GM12878 (cell line): Measurements from ENCODE around the gene MLEC. TPM values are rescaled to one million over a fixed set of nuclear protein-coding genes. Genes with fewer than 3 reads are reported as not detected.

ENCODE experiments used
- HDAC6 ChIP-seq: fragments of 200-600 bp; sonication (generic); IDR thresholded peaks from one replicate; pipeline ENCODE4 v1.8.0; 2017; ENCODE audit warnings: antibody characterized with exemption; ENCODE audit not compliant: unreplicated experiment
- KAT2A ChIP-seq: conservative IDR thresholded peaks from 2 replicates; pipeline ENCODE4 v1.6.1; 2011; ENCODE audit warnings: low read depth, low read length; ENCODE audit not compliant: control insufficient read depth
- RAD21 ChIP-seq: IDR thresholded peaks from 2 replicates; pipeline ENCODE4 v1.6.1; 2011; ENCODE audit warnings: mild to moderate bottlenecking, low read depth, low read length, moderate library complexity; ENCODE audit not compliant: insufficient read depth
- RELA ChIP-seq: fragments of 450-650 bp; IDR thresholded peaks from 2 replicates; pipeline ENCODE4 v1.8.0; 2014; ENCODE audit warnings: borderline replicate concordance; ENCODE audit not compliant: partially characterized antibody
- RUNX3 ChIP-seq: IDR thresholded peaks from 2 replicates; pipeline ENCODE4 v1.6.1; 2012; ENCODE audit warnings: low read length, inconsistent platforms
- SIN3A ChIP-seq: IDR thresholded peaks from 2 replicates; pipeline ENCODE4 v1.6.1; 2012; ENCODE audit warnings: low read depth, low read length, improper control_type of control experiment
- SUPT20H ChIP-seq: IDR thresholded peaks from 2 replicates; pipeline ENCODE4 v1.6.1; 2011; ENCODE audit warnings: low read depth, mild to moderate bottlenecking, low read length, moderate library complexity, borderline replicate concordance; ENCODE audit not compliant: control insufficient read depth
- USF1 ChIP-seq: IDR thresholded peaks from 2 replicates; pipeline ENCODE4 v1.6.1; 2011; ENCODE audit warnings: borderline replicate concordance, low read depth, mild to moderate bottlenecking, moderate library complexity, mixed read lengths, low read length; ENCODE audit not compliant: insufficient read depth; ENCODE audit errors: extremely low read length
- ZBTB33 ChIP-seq: fragments of 450-650 bp; IDR thresholded peaks from 2 replicates; pipeline ENCODE4 v1.6.1; 2017; ENCODE audit warnings: mild to moderate bottlenecking
- ZNF207 ChIP-seq: fragments of 450-650 bp; IDR thresholded peaks from 2 replicates; pipeline ENCODE4 v1.6.1; 2014; ENCODE audit warnings: antibody characterized with exemption, mild to moderate bottlenecking, borderline replicate concordance
- ZNF274 ChIP-seq: IDR thresholded peaks from one replicate; pipeline ENCODE4 v1.8.0; 2011; ENCODE audit not compliant: insufficient read length, insufficient read depth
- polyA plus RNA-seq, 11 experiments: library from polyadenylated mRNA; depleted of rRNA in 4 of 11; unstranded in 6 of 11; stranded (reverse) in 5 of 11; fragments of >200 nt; fragmentation: Nextera tagmentation in 4 of 11; fragmentation: Illumina TruSeq in 1 of 11; extraction: Ambion mirVana in 4 of 11; extraction: Trizol in 1 of 11; gene quantifications; 1 replicate in 1 of 11; 2 replicates in 10 of 11; pipeline versions ENCODE4 v1.2.1 to v1.2.3, GENCODE V29; 2011 to 2016; ENCODE audit warnings: inconsistent platforms in 2 of 11, missing spikeins in 2 of 11, low read depth in 1 of 11
- total RNA-seq, 4 experiments: library from RNA; depleted of rRNA in 3 of 4; stranded (reverse); fragments of >200 nt in 3 of 4; fragmentation: Illumina TruSeq in 1 of 4; extraction: Trizol in 1 of 4; gene quantifications; 2 replicates each; pipeline versions ENCODE4 v1.2.1 to v1.2.3, GENCODE V29; 2013 to 2021
- TF ChIP-seq, protein P1 (sequence below): fragments of 150-350 bp; IDR thresholded peaks from 2 replicates; pipeline ENCODE4 v1.6.1; 2016; ENCODE audit warnings: low read depth, low read length
- TF ChIP-seq, protein P2 (sequence below): IDR thresholded peaks from 2 replicates; pipeline ENCODE4 v1.6.1; 2012; ENCODE audit warnings: low read depth, low read length, improper control_type of control experiment
- TF ChIP-seq, protein P3 (sequence below): IDR thresholded peaks from 2 replicates; pipeline ENCODE4 v1.6.1; 2012; ENCODE audit warnings: mild to moderate bottlenecking, low read depth, low read length

Gene MLEC
- total and polyA plus RNA-seq, 10 of the 15 experiments (the other 5 are each of a cell fraction or from before 2014, with no cell fraction given): 26.7 to 172 (median 103) TPM

DNA sequence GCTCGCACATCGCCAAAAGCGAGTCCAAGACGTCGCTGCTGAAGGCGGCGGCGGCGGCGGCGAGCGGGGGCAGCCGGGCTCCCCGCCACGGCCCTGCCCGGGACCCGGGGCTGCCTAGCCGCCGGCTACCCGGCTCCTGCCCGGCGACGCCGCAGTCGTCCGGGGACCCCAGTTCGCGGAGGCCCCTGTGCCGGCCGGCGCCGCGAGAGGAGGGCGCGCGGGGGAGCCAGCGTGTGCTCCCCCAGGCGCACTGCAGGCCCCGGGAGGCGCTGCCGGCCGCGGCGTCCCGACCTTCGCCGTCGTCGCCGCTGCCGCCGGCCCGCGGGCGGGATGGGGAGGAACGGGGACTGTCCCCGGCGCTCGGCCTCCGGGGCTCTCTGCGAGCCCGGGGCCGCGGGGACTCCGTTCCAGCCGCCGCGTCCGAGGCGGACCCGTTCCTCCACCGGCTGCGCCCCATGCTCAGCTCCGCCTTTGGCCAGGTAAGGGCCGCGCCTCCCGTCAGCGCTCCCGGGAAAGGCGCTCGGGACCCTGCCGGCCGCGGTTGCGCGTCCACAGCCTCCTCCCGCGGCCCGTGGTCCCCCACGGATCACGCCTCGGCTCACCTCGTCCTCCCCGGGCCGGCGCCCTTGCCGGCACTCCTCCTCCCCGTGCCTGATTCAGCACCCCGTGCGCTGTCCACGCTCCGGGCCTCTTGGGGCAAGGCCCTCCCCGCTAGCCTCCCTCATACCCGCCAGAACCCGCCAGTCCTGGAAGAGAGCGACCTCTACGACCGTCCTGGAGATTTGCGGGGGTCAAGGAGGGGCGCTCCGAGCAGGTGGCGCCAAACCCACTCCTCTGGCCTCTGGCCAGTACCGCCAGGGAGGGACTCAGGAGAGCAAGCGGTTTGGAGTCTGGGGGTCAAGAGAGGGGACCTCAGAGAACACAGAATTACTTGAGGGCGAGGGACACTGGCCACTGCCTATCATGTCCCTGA is 45.8 kb upstream of the MLEC start (continued):
- TF ChIP-seq ZNF207: no peak
- TF ChIP-seq HDAC6: no peak
- no peak for TF ChIP-seq RAD21
- TF ChIP-seq, protein P1, sequence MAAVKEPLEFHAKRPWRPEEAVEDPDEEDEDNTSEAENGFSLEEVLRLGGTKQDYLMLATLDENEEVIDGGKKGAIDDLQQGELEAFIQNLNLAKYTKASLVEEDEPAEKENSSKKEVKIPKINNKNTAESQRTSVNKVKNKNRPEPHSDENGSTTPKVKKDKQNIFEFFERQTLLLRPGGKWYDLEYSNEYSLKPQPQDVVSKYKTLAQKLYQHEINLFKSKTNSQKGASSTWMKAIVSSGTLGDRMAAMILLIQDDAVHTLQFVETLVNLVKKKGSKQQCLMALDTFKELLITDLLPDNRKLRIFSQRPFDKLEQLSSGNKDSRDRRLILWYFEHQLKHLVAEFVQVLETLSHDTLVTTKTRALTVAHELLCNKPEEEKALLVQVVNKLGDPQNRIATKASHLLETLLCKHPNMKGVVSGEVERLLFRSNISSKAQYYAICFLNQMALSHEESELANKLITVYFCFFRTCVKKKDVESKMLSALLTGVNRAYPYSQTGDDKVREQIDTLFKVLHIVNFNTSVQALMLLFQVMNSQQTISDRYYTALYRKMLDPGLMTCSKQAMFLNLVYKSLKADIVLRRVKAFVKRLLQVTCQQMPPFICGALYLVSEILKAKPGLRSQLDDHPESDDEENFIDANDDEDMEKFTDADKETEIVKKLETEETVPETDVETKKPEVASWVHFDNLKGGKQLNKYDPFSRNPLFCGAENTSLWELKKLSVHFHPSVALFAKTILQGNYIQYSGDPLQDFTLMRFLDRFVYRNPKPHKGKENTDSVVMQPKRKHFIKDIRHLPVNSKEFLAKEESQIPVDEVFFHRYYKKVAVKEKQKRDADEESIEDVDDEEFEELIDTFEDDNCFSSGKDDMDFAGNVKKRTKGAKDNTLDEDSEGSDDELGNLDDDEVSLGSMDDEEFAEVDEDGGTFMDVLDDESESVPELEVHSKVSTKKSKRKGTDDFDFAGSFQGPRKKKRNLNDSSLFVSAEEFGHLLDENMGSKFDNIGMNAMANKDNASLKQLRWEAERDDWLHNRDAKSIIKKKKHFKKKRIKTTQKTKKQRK: no peak
- no peak for TF ChIP-seq KAT2A
- TF ChIP-seq SUPT20H: no peak
- no peak for TF ChIP-seq RUNX3
- TF ChIP-seq ZBTB33: no peak
- TF ChIP-seq, protein P2, sequence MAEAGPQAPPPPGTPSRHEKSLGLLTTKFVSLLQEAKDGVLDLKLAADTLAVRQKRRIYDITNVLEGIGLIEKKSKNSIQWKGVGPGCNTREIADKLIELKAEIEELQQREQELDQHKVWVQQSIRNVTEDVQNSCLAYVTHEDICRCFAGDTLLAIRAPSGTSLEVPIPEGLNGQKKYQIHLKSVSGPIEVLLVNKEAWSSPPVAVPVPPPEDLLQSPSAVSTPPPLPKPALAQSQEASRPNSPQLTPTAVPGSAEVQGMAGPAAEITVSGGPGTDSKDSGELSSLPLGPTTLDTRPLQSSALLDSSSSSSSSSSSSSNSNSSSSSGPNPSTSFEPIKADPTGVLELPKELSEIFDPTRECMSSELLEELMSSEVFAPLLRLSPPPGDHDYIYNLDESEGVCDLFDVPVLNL: no peak
- TF ChIP-seq RELA: no peak
- TF ChIP-seq USF1: no peak
- TF ChIP-seq ZNF274: no peak
- TF ChIP-seq, protein P3, sequence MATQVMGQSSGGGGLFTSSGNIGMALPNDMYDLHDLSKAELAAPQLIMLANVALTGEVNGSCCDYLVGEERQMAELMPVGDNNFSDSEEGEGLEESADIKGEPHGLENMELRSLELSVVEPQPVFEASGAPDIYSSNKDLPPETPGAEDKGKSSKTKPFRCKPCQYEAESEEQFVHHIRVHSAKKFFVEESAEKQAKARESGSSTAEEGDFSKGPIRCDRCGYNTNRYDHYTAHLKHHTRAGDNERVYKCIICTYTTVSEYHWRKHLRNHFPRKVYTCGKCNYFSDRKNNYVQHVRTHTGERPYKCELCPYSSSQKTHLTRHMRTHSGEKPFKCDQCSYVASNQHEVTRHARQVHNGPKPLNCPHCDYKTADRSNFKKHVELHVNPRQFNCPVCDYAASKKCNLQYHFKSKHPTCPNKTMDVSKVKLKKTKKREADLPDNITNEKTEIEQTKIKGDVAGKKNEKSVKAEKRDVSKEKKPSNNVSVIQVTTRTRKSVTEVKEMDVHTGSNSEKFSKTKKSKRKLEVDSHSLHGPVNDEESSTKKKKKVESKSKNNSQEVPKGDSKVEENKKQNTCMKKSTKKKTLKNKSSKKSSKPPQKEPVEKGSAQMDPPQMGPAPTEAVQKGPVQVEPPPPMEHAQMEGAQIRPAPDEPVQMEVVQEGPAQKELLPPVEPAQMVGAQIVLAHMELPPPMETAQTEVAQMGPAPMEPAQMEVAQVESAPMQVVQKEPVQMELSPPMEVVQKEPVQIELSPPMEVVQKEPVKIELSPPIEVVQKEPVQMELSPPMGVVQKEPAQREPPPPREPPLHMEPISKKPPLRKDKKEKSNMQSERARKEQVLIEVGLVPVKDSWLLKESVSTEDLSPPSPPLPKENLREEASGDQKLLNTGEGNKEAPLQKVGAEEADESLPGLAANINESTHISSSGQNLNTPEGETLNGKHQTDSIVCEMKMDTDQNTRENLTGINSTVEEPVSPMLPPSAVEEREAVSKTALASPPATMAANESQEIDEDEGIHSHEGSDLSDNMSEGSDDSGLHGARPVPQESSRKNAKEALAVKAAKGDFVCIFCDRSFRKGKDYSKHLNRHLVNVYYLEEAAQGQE: peak; percentile 91
- peak; percentile 75; the same call in 1 of the 2 replicates for TF ChIP-seq SIN3A
